ENCODE data around the gene NXNL1. TPM values are rescaled to one million over a fixed set of nuclear protein-coding genes. Genes with fewer than 3 reads are reported as not detected.
"Not testable (repeated sequence)": the region's sequence is repeated elsewhere in the genome, so short reads cannot be mapped to it uniquely, and the experiment has no call there.

Gene NXNL1, protein sequence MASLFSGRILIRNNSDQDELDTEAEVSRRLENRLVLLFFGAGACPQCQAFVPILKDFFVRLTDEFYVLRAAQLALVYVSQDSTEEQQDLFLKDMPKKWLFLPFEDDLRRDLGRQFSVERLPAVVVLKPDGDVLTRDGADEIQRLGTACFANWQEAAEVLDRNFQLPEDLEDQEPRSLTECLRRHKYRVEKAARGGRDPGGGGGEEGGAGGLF
- polyA plus RNA-seq (2013, experiment 1 of 4): not detected
- polyA plus RNA-seq (2013, experiment 2 of 4): not detected
- polyA plus RNA-seq (2013, experiment 3 of 4): not detected
- not detected for polyA plus RNA-seq (2013, experiment 4 of 4)

DNA sequence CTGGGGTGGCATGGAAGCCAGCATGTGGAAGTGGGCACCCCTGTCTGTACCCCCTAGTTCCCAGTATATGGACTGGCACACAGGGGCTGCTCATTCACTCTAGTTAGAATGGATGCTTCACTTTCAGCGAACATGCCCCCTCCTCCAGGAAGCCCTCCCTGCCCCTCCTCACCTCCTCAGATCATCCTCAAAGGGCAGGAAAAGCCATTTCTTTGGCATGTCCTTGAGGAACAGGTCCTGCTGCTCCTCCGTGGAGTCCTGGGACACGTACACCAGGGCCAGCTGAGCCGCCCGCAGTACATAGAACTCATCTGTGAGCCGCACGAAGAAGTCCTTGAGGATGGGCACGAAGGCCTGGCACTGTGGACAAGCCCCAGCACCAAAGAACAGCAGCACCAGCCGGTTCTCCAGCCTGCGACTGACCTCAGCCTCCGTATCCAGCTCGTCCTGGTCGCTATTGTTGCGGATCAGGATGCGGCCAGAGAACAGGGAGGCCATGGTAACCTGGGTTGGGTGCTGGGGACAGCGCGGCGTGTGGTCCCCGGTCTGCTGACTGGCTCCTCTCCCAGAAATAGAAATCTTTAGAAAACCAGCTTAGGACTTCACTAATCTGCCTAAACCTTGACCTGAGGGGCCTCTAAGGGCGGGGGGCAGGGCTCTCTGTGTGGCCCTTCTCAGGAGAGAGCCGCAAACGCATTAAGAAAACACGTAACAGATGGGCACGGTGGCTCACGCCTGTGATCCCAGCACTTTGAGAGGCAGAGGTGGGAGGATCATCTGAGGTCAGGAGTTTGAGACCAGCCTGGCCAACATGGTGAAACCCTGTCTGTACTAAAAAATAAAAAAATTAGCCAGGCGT, at the start of gene NXNL1:
Gene NXNL1 (minus strand): TSS at position 555 of the 859 bp plus-strand sequence. CDS start 57 bp downstream, at position 498.
- H3K4me3 ChIP-seq (ENCODE audit: insufficient read depth, low read depth, low read length): no peak within 1 kb of the TSS
- peaks cover 16% of the 10 kb centered on the region for H3K27me3 ChIP-seq (ENCODE audit: control insufficient read depth, insufficient read depth, low read length, poor library complexity, severe bottlenecking)
- H3K4me1 ChIP-seq (ENCODE audit: control insufficient read depth, insufficient read depth, low read length): no peaks in the 10 kb centered on the region
- no peaks in the 10 kb centered on the region for H3K36me3 ChIP-seq (ENCODE audit: control insufficient read depth, insufficient read depth, low read length)
- H3K27ac ChIP-seq (ENCODE audit: insufficient read depth, low read depth, low read length, poor library complexity, severe bottlenecking): no peak within 1 kb of the TSS
- H3K9me3 ChIP-seq (ENCODE audit: control insufficient read depth, low read length): no peaks in the 10 kb centered on the region
- 90 to 91% methylated on average over 26 of the region's 26 CpGs for WGBS, 2 experiments

DNA sequence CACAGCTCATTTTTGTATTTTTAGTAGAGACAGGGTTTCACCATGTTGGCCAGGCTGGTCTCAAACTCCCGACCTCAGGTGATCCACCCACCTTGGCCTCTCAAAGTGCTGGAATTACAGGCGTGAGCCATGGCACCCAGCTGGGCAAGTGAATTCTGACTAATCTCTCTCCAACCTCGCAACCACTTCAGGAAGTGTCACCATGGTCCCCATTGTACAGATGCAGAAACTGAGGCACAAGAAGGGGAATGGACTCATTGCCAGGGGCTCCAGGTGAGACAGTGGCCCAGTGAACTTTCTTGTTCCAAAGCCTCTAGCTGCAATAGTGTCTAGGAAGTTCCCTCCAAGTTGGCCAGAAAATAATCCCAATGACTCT, 47.8 kb upstream of the NXNL1 start:
- H3K9me3 ChIP-seq (ENCODE audit: control insufficient read depth, low read length); H3K27me3 ChIP-seq (ENCODE audit: control insufficient read depth, insufficient read depth, low read length, poor library complexity, severe bottlenecking); H3K4me1 ChIP-seq (ENCODE audit: control insufficient read depth, insufficient read depth, low read length); H3K36me3 ChIP-seq (ENCODE audit: control insufficient read depth, insufficient read depth, low read length); H3K4me3 ChIP-seq (ENCODE audit: insufficient read depth, low read depth, low read length); H3K27ac ChIP-seq (ENCODE audit: insufficient read depth, low read depth, low read length, poor library complexity, severe bottlenecking): not testable (repeated sequence)
- WGBS, 2 experiments: 88% methylated on average over 3 of the region's 3 CpGs

DNA sequence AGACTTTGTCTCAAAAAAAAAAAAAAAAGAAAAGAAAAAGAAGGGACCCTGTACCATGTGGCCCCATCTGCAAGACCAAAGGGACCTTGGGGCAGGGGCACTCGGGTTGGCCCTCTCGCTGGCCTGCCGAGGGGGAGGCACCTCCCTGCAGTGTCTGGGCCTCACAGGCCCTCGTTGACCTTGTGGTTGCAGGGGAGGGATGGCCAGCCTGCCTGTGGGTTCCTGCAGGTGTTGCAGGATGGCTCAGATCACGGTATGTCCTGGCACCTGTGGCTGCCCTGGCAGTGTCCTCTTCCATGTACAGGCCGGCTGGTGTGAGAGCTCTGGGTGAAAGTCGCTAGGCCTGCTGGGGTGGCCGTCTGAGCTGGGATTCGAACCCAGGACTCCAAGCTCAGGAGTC, 46.0 kb upstream of the NXNL1 start:
- Histone ChIP-seq H3K4me3 (ENCODE audit: insufficient read depth, low read depth, low read length) (no peak overlapping the region), H3K27ac (ENCODE audit: insufficient read depth, low read depth, low read length, poor library complexity, severe bottlenecking) (no peak overlapping the region), H3K9me3 (ENCODE audit: control insufficient read depth, low read length) (no peaks in the 10 kb centered on the region), H3K27me3 (ENCODE audit: control insufficient read depth, insufficient read depth, low read length, poor library complexity, severe bottlenecking) (no peaks in the 10 kb centered on the region), H3K4me1 (ENCODE audit: control insufficient read depth, insufficient read depth, low read length) (no peaks in the 10 kb centered on the region), H3K36me3 (ENCODE audit: control insufficient read depth, insufficient read depth, low read length) (no peaks in the 10 kb centered on the region)
- WGBS, 2 experiments: 91 to 92% methylated on average over 9 of the region's 9 CpGs

DNA sequence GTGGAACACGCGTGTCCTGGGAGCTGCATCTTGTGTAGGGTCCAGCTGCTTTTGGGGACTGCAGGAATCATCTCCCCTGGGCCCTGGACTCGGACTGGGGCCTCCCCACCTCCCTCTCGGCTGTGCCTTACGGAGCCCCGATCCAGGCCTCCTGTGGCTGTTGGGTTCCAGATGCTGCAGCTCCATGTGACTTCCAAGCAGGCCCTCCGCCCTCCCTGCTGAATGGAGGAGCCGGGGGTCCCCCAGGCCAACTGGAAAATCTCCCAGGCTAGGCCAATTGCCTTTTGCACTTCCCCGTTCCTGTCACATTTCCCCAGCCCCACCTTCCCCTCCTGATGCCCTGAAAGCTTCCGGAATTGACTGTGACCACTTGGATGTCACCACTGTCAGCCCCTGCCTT, 44.5 kb upstream of the NXNL1 start:
- Histone ChIP-seq H3K36me3 (ENCODE audit: control insufficient read depth, insufficient read depth, low read length) (no peaks in the 10 kb centered on the region), H3K27ac (ENCODE audit: insufficient read depth, low read depth, low read length, poor library complexity, severe bottlenecking) (no peak overlapping the region), H3K27me3 (ENCODE audit: control insufficient read depth, insufficient read depth, low read length, poor library complexity, severe bottlenecking) (no peaks in the 10 kb centered on the region), H3K4me3 (ENCODE audit: insufficient read depth, low read depth, low read length) (no peak overlapping the region), H3K4me1 (ENCODE audit: control insufficient read depth, insufficient read depth, low read length) (no peaks in the 10 kb centered on the region), H3K9me3 (ENCODE audit: control insufficient read depth, low read length) (no peaks in the 10 kb centered on the region)
- 83% methylated on average over 10 of the region's 10 CpGs for WGBS, 2 experiments

DNA sequence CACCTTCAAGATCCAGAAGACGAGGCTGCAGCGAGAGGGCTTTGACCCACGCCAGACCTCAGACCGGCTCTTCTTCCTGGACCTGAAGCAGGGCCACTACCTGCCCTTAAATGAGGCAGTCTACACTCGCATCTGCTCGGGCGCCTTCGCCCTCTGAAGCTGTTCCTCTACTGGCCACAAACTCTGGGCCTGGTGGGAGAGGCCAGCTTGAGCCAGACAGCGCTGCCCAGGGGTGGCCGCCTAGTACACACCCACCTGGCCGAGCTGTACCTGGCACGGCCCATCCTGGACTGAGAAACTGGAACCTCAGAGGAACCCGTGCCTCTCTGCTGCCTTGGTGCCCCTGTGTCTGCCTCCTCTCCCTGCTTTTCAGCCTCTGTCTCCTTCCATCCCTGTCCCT, 43.7 kb upstream of the NXNL1 start:
- no peaks in the 10 kb centered on the region for H3K9me3 ChIP-seq (ENCODE audit: control insufficient read depth, low read length)
- H3K4me3 ChIP-seq (ENCODE audit: insufficient read depth, low read depth, low read length): no peak overlapping the region
- H3K27ac ChIP-seq (ENCODE audit: insufficient read depth, low read depth, low read length, poor library complexity, severe bottlenecking): no peak overlapping the region
- no peaks in the 10 kb centered on the region for H3K36me3 ChIP-seq (ENCODE audit: control insufficient read depth, insufficient read depth, low read length)
- WGBS, 2 experiments: 94% methylated on average over 13 of the region's 13 CpGs
- no peaks in the 10 kb centered on the region for H3K4me1 ChIP-seq (ENCODE audit: control insufficient read depth, insufficient read depth, low read length)
- no peaks in the 10 kb centered on the region for H3K27me3 ChIP-seq (ENCODE audit: control insufficient read depth, insufficient read depth, low read length, poor library complexity, severe bottlenecking)

DNA sequence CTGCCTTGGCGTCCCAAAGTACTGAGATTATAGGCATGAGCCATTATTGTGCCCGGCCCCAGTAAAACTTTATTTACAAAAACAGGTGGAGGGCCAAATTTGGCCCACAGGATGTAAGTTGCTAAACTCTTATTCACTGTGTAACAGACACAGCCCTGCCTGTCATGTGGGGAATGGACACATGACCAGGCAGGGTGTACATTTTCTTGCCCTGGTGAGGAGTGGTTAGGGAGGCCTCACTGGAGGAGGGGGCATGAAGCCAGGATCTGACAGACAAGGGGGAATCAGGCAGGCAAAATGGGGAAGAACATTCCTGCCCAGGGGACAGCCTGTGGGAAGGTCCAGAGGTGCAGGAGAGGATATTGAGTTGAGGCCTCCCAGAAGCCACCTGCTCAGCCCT, 43.3 kb upstream of the NXNL1 start:
- Histone ChIP-seq H3K36me3 (ENCODE audit: control insufficient read depth, insufficient read depth, low read length) (no peaks in the 10 kb centered on the region), H3K27me3 (ENCODE audit: control insufficient read depth, insufficient read depth, low read length, poor library complexity, severe bottlenecking) (no peaks in the 10 kb centered on the region), H3K27ac (ENCODE audit: insufficient read depth, low read depth, low read length, poor library complexity, severe bottlenecking) (no peak overlapping the region), H3K4me3 (ENCODE audit: insufficient read depth, low read depth, low read length) (no peak overlapping the region), H3K4me1 (ENCODE audit: control insufficient read depth, insufficient read depth, low read length) (no peaks in the 10 kb centered on the region), H3K9me3 (ENCODE audit: control insufficient read depth, low read length) (no peaks in the 10 kb centered on the region)
- 91 to 95% methylated on average over 2 of the region's 2 CpGs for WGBS, 2 experiments

DNA sequence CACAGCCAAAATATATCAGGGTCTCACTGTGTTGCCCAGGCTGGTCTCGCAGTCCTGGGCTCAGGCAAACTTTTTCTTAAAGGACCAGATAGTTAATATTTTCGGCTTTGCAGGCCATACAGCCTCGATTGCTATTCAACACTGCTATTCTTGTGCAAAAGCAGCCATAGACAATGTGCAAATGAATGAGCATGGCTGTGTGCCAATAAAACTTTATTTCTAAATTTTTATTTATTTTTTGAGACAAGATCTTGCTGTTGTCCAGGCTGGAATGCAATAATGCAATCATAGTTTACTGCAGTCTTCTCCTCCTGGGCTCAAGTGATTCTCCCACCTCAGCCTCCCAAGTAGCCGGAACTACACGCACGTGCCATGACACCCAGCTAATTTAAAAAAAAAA, 42.5 kb upstream of the NXNL1 start:
- WGBS, 2 experiments: 90 to 92% methylated on average over 6 of the region's 6 CpGs
- H3K27ac ChIP-seq (ENCODE audit: insufficient read depth, low read depth, low read length, poor library complexity, severe bottlenecking): no peak overlapping the region
- no peaks in the 10 kb centered on the region for H3K36me3 ChIP-seq (ENCODE audit: control insufficient read depth, insufficient read depth, low read length)
- peaks cover 1% of the 10 kb centered on the region for H3K4me1 ChIP-seq (ENCODE audit: control insufficient read depth, insufficient read depth, low read length)
- H3K4me3 ChIP-seq (ENCODE audit: insufficient read depth, low read depth, low read length): no peak overlapping the region
- no peaks in the 10 kb centered on the region for H3K9me3 ChIP-seq (ENCODE audit: control insufficient read depth, low read length)
- H3K27me3 ChIP-seq (ENCODE audit: control insufficient read depth, insufficient read depth, low read length, poor library complexity, severe bottlenecking): no peaks in the 10 kb centered on the region

DNA sequence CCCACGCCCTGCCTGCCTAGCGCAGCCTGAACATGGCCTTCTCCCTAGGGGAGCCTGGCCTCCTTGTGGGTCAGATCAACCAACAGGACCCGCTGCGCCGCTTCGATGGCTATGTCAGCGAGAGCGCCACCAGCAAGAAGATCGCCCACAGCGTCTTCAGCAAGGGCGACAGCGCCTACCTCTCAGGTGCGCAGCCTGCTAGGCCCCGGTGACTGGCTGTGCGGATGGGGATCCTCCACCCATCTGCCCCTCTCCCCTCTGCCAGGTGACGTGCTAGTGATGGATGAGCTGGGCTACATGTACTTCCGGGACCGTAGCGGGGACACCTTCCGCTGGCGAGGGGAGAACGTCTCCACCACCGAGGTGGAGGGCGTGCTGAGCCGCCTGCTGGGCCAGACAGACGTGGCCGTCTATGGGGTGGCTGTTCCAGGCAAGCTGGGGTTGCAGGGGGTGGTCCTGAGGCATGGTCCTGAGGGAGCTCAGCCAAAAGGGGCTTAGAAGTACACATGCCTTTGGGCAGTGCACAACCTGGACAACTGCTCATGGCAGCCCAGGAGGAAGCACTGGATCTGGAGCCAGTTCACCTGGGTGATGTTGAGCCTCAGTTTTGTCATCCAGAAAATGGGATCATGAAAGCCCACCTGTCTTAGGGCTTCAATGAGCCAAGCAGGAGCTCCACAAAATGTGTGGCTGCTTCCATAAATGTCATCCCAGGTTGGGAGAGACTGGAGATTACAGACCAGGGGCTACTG, 39.9 kb upstream of the NXNL1 start:
- Histone ChIP-seq H3K4me3 (ENCODE audit: insufficient read depth, low read depth, low read length) (no peak overlapping the region), H3K9me3 (ENCODE audit: control insufficient read depth, low read length) (no peaks in the 10 kb centered on the region), H3K27ac (ENCODE audit: insufficient read depth, low read depth, low read length, poor library complexity, severe bottlenecking) (no peak overlapping the region), H3K4me1 (ENCODE audit: control insufficient read depth, insufficient read depth, low read length) (peaks cover 4% of the 10 kb centered on the region), H3K27me3 (ENCODE audit: control insufficient read depth, insufficient read depth, low read length, poor library complexity, severe bottlenecking) (no peaks in the 10 kb centered on the region), H3K36me3 (ENCODE audit: control insufficient read depth, insufficient read depth, low read length) (no peaks in the 10 kb centered on the region)
- whole genome bisulfite sequencing, 2 experiments: 94 to 95% methylated on average over 27 of the region's 27 CpGs

DNA sequence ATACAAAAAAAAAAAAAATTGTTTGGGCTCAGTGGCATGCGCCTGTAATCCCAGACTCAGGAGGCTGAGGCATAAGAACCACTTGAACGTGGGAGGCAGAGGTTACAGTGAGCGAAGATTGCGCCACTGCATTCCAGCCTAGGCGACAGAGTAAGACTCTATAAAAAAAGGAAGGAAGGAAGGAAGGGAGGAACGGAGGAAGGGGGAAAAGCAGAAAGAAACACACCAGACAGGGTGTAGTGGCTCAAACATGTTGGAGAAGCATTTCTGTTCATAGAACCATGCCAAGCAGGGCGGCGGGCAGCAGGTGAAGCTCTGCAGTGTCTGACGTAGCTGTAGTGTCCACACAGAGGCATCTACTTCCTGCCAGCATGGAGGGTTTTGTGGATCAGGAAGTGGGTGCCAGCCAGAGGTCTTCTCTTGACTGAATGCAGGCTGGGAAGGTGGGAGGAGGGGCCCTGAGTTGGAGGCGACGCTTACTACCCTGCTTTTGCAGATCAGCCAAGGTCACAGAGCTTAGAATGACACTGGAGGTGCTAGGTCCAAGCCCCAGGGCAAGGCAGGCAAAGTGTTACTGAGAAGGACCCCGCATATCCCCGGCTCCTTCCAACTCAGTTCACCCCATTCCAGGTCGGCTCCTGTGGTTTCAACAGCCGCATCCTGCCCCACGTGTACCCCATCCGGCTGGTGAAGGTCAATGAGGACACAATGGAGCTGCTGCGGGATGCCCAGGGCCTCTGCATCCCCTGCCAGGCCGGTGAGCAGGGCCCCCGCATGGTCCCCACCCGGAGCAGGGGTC, 39.1 kb upstream of the NXNL1 start:
- H3K36me3 ChIP-seq (ENCODE audit: control insufficient read depth, insufficient read depth, low read length): no peaks in the 10 kb centered on the region
- no peaks in the 10 kb centered on the region for H3K9me3 ChIP-seq (ENCODE audit: control insufficient read depth, low read length)
- WGBS, 2 experiments: 86 to 87% methylated on average over 21 of the region's 21 CpGs
- H3K4me1 ChIP-seq (ENCODE audit: control insufficient read depth, insufficient read depth, low read length): peaks cover 4% of the 10 kb centered on the region
- no peak overlapping the region for H3K4me3 ChIP-seq (ENCODE audit: insufficient read depth, low read depth, low read length)
- no peak overlapping the region for H3K27ac ChIP-seq (ENCODE audit: insufficient read depth, low read depth, low read length, poor library complexity, severe bottlenecking)
- H3K27me3 ChIP-seq (ENCODE audit: control insufficient read depth, insufficient read depth, low read length, poor library complexity, severe bottlenecking): no peaks in the 10 kb centered on the region

Measured in ectodermal cell (in vitro differentiated cells).